Memory B cell (primary cell): ENCODE measurements around the gene SENP2.
A peak's percentile ranks its signal among the peaks of the same experiment; 100 is the strongest.
"Not testable (repeated sequence)": the region's sequence is repeated elsewhere in the genome, so short reads cannot be mapped to it uniquely, and the experiment has no call there.

Source experiments
- ATAC-seq: fragments of 150-1000 bp; cut with Tn5 transposase; 2 replicates; pipeline ENCODE4 v1.10.0; 2021; ENCODE audit warnings: low read depth, mild to moderate bottlenecking, moderate library complexity
- DNase-seq, 2 donors: peaks; one replicate each; pipeline ENCODE4 v3.0.0; 2022; ENCODE audit warnings: low spot score in 2 of 2
- H3K27ac Mint-ChIP-seq: one replicate; pipeline ENCODE4 v1.8.0; 2022; ENCODE audit warnings: mild to moderate bottlenecking, moderate library complexity, mixed read lengths
- H3K27me3 Mint-ChIP-seq: one replicate; pipeline ENCODE4 v1.8.0; 2022; ENCODE audit warnings: mixed read lengths
- H3K36me3 Mint-ChIP-seq: one replicate; pipeline ENCODE4 v1.8.0; 2022; ENCODE audit warnings: mild to moderate bottlenecking, mixed read lengths
- H3K4me1 Mint-ChIP-seq: one replicate; pipeline ENCODE4 v1.8.0; 2022; ENCODE audit warnings: mixed read lengths
- H3K4me3 Mint-ChIP-seq: one replicate; pipeline ENCODE4 v1.8.0; 2022; ENCODE audit warnings: mild to moderate bottlenecking, moderate library complexity, mixed read lengths
- H3K9me3 Mint-ChIP-seq: one replicate; pipeline ENCODE4 v1.8.0; 2022; ENCODE audit warnings: mixed read lengths

Gene SENP2

GRCh38 chr3:185561958-185562357 lies 24.1 kb upstream of the SENP2 start:
- H3K27me3 Mint-ChIP-seq: peaks cover 3% of the 10 kb centered on the region
- DNase-seq: no peak
- H3K9me3 Mint-ChIP-seq: no peaks in the 10 kb centered on the region
- ATAC-seq: no peak
- H3K4me3 Mint-ChIP-seq: no peak overlapping the region
- H3K4me1 Mint-ChIP-seq: peaks cover 10% of the 10 kb centered on the region
- no peaks in the 10 kb centered on the region for H3K36me3 Mint-ChIP-seq
- H3K27ac Mint-ChIP-seq: no peak overlapping the region

- H3K4me1 Mint-ChIP-seq: peaks cover 6% of the 10 kb centered on the region
Measured at GRCh38 chr3:185572183-185572582, 13.9 kb upstream of the SENP2 start.

GRCh38 chr3:185575108-185575869 lies 10.8 kb upstream of the SENP2 start:
- H3K4me3 Mint-ChIP-seq, H3K27me3 Mint-ChIP-seq, H3K27ac Mint-ChIP-seq, H3K4me1 Mint-ChIP-seq, H3K36me3 Mint-ChIP-seq, H3K9me3 Mint-ChIP-seq: not testable (repeated sequence)
- peak; percentile 83 for ATAC-seq
- DNase-seq: peak; percentile 31 to 49

More at GRCh38 chr3:185572183-185572582, 13.9 kb upstream of the SENP2 start:
- DNase-seq (no peak), ATAC-seq (no peak)
- Mint-ChIP-seq H3K9me3 (peaks cover 9% of the 10 kb centered on the region), H3K27me3 (no peaks in the 10 kb centered on the region), H3K27ac (no peak overlapping the region), H3K36me3 (no peaks in the 10 kb centered on the region), H3K4me3 (no peak overlapping the region)

GRCh38 chr3:185582236-185582635 lies 3.9 kb upstream of the SENP2 start:
- Mint-ChIP-seq H3K27ac (no peak overlapping the region), H3K4me1 (peaks cover 10% of the 10 kb centered on the region), H3K9me3 (no peaks in the 10 kb centered on the region), H3K27me3 (no peaks in the 10 kb centered on the region), H3K4me3 (no peak overlapping the region), H3K36me3 (no peaks in the 10 kb centered on the region)
- ATAC-seq: no peak
- no peak for DNase-seq

GRCh38 chr3:185582871-185583270 lies 3.2 kb upstream of the SENP2 start:
- no peaks in the 10 kb centered on the region for H3K36me3 Mint-ChIP-seq
- no peaks in the 10 kb centered on the region for H3K9me3 Mint-ChIP-seq

GRCh38 chr3:185583925-185584324 lies 2.2 kb upstream of the SENP2 start:
- Mint-ChIP-seq H3K27ac (no peak overlapping the region), H3K4me1 (peaks cover 17% of the 10 kb centered on the region), H3K36me3 (no peaks in the 10 kb centered on the region), H3K9me3 (no peaks in the 10 kb centered on the region), H3K27me3 (no peaks in the 10 kb centered on the region), H3K4me3 (no peak overlapping the region)
- DNase-seq: no peak
- no peak for ATAC-seq

More at GRCh38 chr3:185582871-185583270, 3.2 kb upstream of the SENP2 start:
- ATAC-seq (no peak), DNase-seq (no peak)
- Mint-ChIP-seq H3K4me1 (peaks cover 10% of the 10 kb centered on the region), H3K4me3 (no peak overlapping the region), H3K27me3 (no peaks in the 10 kb centered on the region), H3K27ac (no peak overlapping the region)

GRCh38 chr3:185584686-185585085 lies 1.4 kb upstream of the SENP2 start:
- ATAC-seq (no peak), DNase-seq (no peak)
- H3K9me3 Mint-ChIP-seq: no peaks in the 10 kb centered on the region
- no peak overlapping the region for H3K27ac Mint-ChIP-seq
- no peaks in the 10 kb centered on the region for H3K27me3 Mint-ChIP-seq
- H3K4me1 Mint-ChIP-seq: peaks cover 17% of the 10 kb centered on the region
- peak overlapping the region; percentile 57 for H3K4me3 Mint-ChIP-seq
- no peaks in the 10 kb centered on the region for H3K36me3 Mint-ChIP-seq

GRCh38 chr3:185585518-185585858 lies 607 bp upstream of the SENP2 start:
- Mint-ChIP-seq H3K4me3 (peak overlapping the region; percentile 90), H3K27me3 (no peaks in the 10 kb centered on the region), H3K4me1 (peaks cover 17% of the 10 kb centered on the region), H3K36me3 (no peaks in the 10 kb centered on the region), H3K27ac (peak overlapping the region; percentile 93), H3K9me3 (no peaks in the 10 kb centered on the region)
- ATAC-seq (no peak), DNase-seq (no peak)

- H3K27me3 Mint-ChIP-seq: no peaks in the 10 kb centered on the region
- peak overlapping the region; percentile 90 for H3K4me3 Mint-ChIP-seq
- DNase-seq: no peak
- ATAC-seq: no peak
- H3K4me1 Mint-ChIP-seq: peaks cover 17% of the 10 kb centered on the region
- peaks cover 2% of the 10 kb centered on the region for H3K36me3 Mint-ChIP-seq
- H3K9me3 Mint-ChIP-seq: no peaks in the 10 kb centered on the region
- peak overlapping the region; percentile 93 for H3K27ac Mint-ChIP-seq
Measured at GRCh38 chr3:185586686-185587039, 568 bp downstream of the SENP2 start.

GRCh38 chr3:185594073-185594472 lies 8.0 kb downstream of the SENP2 start:
- Mint-ChIP-seq H3K27ac (no peak overlapping the region), H3K27me3 (no peaks in the 10 kb centered on the region), H3K4me1 (peaks cover 8% of the 10 kb centered on the region), H3K36me3 (peaks cover 10% of the 10 kb centered on the region), H3K9me3 (no peaks in the 10 kb centered on the region), H3K4me3 (no peak overlapping the region)
- ATAC-seq (no peak), DNase-seq (no peak)

GRCh38 chr3:185595526-185595925 lies 9.4 kb downstream of the SENP2 start:
- peak; percentile 95 for ATAC-seq
- Mint-ChIP-seq H3K4me3 (peak overlapping the region; percentile 70), H3K27me3 (no peaks in the 10 kb centered on the region), H3K36me3 (peaks cover 13% of the 10 kb centered on the region), H3K4me1 (peaks cover 8% of the 10 kb centered on the region), H3K27ac (peak overlapping the region; percentile 93), H3K9me3 (no peaks in the 10 kb centered on the region)
- DNase-seq: no peak

GRCh38 chr3:185605566-185605965 lies 19.5 kb downstream of the SENP2 start:
- DNase-seq (no peak), ATAC-seq (no peak)
- peaks cover 44% of the 10 kb centered on the region for H3K36me3 Mint-ChIP-seq
- H3K27me3 Mint-ChIP-seq: no peaks in the 10 kb centered on the region
- H3K4me3 Mint-ChIP-seq: no peak overlapping the region
- no peaks in the 10 kb centered on the region for H3K9me3 Mint-ChIP-seq
- no peak overlapping the region for H3K27ac Mint-ChIP-seq
- H3K4me1 Mint-ChIP-seq: no peaks in the 10 kb centered on the region

GRCh38 chr3:185606196-185606595 lies 20.1 kb downstream of the SENP2 start:
- no peak for ATAC-seq
- Mint-ChIP-seq H3K9me3 (no peaks in the 10 kb centered on the region), H3K27ac (no peak overlapping the region), H3K4me3 (no peak overlapping the region), H3K27me3 (no peaks in the 10 kb centered on the region), H3K36me3 (peaks cover 45% of the 10 kb centered on the region), H3K4me1 (no peaks in the 10 kb centered on the region)
- no peak for DNase-seq

GRCh38 chr3:185613016-185613415 lies 26.9 kb downstream of the SENP2 start:
- Mint-ChIP-seq H3K36me3 (peaks cover 31% of the 10 kb centered on the region), H3K27ac (no peak overlapping the region), H3K27me3 (no peaks in the 10 kb centered on the region), H3K4me3 (no peak overlapping the region), H3K4me1 (no peaks in the 10 kb centered on the region), H3K9me3 (no peaks in the 10 kb centered on the region)
- no peak for ATAC-seq
- DNase-seq: no peak

- no peak overlapping the region for H3K4me3 Mint-ChIP-seq
- no peak overlapping the region for H3K27ac Mint-ChIP-seq
- no peak for DNase-seq
- peaks cover 15% of the 10 kb centered on the region for H3K36me3 Mint-ChIP-seq
- H3K9me3 Mint-ChIP-seq: no peaks in the 10 kb centered on the region
- H3K4me1 Mint-ChIP-seq: no peaks in the 10 kb centered on the region
- no peak for ATAC-seq
- no peaks in the 10 kb centered on the region for H3K27me3 Mint-ChIP-seq
Measured at GRCh38 chr3:185623939-185624665, 38.0 kb downstream of the SENP2 start.
